Measurements from ENCODE around the gene IRF3.

Gene IRF3, protein sequence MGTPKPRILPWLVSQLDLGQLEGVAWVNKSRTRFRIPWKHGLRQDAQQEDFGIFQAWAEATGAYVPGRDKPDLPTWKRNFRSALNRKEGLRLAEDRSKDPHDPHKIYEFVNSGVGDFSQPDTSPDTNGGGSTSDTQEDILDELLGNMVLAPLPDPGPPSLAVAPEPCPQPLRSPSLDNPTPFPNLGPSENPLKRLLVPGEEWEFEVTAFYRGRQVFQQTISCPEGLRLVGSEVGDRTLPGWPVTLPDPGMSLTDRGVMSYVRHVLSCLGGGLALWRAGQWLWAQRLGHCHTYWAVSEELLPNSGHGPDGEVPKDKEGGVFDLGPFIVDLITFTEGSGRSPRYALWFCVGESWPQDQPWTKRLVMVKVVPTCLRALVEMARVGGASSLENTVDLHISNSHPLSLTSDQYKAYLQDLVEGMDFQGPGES

DNA sequence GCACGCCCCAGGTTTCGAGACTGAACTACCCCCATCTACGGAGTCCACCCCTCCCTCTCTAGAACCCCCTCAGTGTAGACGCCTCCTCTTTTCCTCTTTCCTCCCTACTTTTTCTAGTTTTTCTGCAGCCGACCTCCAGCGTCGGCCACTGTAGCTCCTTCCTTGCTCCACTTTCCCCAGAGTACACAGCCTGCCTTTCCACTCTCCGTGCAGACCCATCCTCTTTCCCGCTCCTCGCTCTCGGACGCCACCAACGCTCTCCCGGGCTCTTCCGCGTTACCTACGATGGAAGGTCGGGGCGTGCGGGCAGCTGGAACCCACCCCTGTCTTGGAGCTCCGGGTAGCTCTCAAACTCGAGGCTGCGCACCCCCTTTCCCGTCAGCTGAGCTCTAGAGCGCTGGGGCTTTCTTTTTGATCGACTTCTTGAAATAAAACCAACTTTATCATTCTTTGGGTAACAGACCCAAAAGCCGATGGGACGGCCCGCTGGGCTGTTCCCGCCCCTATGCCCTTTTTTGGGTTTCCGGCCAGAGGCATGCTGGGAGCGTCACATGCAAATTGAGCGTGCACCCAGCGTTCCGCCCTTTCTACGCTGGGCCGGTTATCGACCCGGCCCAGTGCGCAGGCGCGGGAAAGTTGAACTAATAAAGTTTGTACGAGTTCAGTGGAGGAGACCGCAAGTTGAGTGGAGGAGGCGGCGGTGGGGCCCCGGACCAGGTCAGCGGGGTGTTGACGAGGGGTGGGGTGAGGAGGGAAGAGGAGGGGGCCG is at the start of gene IRF3, which contains the start of gene BCL2L12:
Gene IRF3 (minus strand): TSS at position 507 of the 769 bp plus-strand sequence. CDS start 1,019 bp downstream, outside the sequence.
Gene BCL2L12 (plus strand): TSS at position 583 of the 769 bp plus-strand sequence. CDS start 760 bp downstream, outside the sequence.
- DNase-seq: peak; percentile 99

DNA sequence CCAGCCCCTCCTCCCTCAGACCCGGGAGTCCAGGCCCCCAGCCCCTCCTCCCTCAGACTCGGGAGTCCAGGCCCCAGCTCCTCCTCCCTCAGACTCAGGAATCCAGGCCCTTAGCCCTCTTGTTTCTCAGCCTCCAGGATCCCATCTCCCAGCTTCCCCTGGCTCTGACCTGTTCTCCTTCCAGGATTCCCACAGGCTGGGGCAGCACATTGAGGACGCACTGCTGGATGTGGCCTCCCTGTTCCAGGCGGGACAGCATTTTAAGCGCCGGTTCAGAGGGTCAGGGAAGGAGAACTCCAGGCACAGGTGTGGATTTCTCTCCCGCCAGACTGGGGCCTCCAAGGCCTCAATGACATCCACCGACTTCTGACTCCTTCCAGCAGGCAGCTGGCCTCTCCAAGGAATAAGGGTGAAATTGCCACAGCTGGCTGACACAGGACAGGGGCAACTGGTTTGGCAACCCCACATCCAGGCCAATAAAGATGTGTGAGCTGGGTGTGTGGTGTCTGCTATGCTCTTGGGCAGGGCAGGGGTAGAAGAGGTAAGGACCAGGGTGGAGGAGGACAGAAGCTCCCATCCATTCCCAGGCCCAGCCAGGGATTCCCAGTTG is 47.7 kb upstream of the IRF3 start:
- DNase-seq: no peak

DNA sequence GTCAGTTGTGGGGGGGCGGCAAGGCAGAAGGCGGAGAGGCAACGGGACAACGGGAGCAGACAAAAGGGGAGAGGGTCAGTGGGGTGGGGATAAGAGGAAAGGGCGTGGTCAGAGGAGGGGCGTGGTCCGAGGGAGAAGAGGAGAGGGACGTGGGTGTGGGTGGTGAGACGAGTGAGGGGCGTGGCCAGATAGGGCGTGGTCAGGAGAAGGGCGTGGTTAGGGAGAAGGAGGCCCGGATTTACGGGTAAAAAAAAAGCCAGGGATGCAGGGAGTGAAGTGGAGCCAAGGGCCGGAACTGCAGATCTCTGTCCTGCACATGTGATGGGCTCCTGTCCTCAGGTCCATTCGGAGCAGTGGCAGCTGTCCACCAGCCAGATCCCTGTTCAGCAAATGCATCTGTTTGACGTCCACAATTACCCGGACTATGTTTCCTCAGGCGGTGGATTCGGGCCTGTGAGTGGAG is 46.8 kb upstream of the IRF3 start:
- no peak for DNase-seq

DNA sequence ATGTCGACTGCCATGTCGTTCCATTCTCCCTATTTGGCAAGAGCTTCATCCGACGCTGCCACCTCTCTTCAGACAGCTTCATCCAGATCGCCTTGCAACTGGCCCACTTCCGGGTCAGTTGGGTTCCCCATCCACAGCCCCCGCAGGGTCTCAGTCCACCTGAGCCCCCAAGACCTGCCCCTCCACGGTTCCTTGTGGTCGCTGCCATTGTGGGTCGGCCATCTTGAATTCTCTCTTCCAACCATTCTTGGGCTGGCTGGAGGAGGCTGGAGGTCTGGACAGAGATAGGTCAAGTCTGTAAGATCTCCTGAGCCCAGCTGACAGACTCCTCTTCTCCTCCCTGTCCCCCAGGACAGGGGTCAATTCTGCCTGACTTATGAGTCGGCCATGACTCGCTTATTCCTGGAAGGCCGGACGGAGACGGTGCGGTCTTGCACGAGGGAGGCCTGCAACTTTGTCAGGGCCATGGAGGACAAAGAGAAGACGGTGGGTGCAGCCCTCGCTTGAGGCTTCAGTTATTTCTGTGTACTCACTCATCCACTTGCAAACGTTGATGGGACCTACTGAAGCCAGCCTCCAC is 44.8 kb upstream of the IRF3 start:
- DNase-seq: no peak

DNA sequence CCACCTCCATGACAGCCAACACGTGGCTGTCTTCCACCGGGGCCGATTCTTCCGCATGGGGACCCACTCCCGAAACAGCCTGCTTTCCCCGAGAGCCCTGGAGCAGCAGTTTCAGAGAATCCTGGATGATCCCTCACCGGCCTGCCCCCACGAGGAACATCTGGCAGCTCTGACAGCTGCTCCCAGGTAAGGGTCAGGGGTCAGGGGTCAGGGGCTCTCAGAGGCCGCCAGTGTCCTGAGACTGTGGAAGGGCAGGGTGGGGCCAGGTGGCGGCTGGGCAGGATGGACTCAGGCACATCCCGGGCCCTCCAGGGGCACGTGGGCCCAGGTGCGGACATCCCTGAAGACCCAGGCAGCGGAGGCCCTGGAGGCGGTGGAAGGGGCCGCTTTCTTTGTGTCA is 40.3 kb upstream of the IRF3 start:
- DNase-seq: no peak

DNA sequence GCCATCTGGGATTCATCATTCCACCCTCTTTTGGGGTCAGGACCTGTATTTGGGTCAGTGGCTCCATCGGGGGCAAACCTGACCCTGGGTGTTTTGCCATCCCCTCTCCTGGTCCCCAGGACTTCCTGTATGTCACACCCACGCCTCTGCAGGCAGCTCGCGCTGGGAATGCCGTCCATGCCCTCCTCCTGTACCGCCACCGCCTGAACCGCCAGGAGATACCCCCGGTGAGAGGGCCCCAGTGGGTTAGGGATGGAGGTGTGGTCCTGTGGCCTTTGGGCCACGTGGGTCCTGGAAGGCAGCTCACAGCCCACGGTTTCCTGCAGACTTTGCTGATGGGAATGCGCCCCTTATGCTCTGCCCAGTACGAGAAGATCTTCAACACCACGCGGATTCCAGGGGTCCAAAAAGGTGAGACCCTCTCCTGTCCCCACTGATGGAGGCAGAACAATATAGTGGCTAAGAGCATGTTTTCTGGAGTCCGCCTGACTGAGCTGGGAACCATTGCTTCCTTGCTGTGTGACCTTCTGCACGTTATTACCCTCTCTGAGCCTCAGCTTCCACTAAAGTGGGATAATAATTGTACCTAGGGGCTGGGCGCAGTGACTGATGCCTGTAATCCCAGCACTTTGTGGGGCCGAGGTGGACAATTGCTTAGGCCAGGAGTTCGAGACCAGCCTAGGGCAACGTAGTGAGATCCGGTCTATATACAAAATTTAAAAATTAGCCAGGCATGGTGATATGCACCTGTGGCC is 39.4 kb upstream of the IRF3 start:
- DNase-seq: no peak

DNA sequence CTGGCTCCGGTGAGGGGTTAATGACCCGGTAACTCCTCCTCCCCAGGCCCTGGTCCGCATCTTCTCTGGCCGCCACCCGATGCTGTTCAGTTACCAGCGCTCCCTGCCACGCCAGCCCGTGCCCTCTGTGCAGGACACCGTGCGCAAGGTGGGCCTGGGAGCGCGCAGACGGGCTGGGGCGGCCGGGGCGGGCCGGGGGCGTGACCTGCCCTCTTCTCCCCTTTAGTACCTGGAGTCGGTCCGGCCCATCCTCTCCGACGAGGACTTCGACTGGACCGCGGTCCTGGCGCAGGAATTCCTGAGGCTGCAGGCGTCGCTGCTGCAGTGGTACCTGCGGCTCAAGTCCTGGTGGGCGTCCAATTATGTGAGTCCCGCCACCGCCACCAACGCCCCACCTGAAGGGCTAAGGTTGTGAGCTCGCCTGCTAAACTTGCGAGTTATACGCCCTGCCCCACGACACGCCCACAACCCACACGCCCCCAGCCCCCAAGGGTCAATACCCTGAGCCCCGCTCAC is 35.7 kb upstream of the IRF3 start:
- no peak for DNase-seq

DNA sequence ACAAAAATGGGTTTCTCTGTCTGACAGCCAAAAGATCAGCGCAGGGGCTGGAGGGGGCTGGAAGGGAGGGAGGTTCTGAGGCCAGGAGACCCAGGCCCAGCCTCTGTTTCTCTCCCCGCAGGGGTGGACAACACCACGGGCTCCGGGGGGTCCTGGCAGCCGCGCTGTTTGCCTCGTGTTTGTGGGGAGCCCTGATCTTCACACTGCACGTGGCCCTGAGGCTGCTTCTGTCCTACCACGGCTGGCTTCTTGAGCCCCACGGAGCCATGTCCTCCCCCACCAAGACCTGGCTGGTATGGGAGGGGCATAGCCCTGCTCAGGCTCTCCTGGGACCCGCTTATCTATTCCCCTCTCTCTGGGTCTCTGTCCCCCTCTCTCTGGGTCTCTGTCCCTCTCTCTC is 34.9 kb upstream of the IRF3 start:
- no peak for DNase-seq

DNA sequence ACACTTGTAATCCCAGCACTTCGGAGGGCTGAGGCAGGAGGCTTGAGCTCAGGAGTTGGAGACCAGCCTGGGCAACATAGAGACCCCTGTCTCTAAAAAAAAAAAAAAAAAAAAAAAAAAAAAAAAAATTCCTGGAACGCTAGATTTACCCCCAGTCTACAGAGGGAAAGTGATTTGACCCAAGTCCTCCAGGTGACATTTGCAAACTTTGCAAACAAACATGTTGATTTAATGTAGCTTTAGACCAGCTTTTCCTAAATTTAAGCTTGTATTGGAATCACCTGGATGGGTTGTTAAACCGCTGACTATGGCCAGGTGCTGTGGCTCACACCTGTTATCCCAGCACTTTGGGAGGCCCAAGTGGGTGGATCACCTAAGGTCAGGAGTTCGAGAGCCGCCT is 33.7 kb upstream of the IRF3 start:
- DNase-seq: no peak

DNA sequence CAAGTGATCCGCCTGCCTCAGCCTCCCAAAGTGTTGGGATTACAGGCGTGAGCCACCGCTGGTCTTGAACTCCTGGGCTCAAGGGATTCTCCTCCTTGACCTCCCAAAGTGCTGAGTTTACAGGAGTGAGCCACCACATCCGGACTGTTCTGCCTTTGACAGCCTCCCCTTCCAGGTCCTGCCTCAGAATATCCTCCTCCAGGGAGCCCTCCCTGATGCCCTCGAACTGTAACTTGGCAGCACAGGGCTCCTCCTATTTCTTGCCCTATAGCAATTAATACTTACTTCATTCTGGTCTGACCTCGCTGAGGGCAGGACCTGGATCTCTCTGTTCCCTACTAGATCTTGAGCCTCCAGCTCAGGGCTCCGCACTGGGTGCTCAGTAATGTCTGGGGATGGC is 31.2 kb upstream of the IRF3 start:
- DNase-seq: no peak

DNA sequence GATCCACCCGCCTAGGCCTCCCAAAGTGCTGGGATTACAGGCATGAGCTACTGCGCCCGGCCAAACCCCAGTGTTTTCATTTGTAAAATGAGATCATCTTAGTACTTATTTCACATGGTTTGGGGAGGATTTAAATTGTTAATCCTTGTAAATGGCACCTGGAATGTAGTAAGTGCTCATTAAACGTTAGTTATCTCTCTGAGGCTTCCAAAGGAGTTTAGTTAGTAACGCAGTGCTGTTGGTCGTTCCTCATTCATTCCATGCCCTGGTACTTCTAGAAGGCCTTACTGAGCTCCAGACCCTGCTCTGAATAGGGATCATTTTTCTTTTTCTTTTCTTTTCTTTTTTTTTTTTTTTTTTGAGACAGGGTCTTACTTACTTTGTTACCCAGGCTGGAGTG is 30.5 kb upstream of the IRF3 start:
- DNase-seq: no peak

DNA sequence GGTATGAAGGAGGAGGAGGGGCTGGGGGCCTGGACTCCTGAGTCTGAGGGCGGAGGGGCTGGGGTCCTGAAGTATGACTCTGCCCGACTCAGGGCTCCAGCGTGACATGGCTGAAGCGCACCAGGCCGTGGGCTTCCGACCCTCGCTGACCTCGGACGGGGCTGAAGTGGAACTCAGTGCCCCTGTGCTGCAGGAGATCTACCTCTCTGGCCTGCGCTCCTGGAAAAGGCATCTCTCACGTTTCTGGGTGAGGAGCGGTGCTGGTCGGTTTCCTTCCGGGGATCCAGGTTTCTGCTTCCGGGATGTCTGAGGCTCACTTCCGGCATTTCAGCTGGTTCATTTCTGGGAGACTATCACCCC is 26.5 kb upstream of the IRF3 start:
- no peak for DNase-seq

DNA sequence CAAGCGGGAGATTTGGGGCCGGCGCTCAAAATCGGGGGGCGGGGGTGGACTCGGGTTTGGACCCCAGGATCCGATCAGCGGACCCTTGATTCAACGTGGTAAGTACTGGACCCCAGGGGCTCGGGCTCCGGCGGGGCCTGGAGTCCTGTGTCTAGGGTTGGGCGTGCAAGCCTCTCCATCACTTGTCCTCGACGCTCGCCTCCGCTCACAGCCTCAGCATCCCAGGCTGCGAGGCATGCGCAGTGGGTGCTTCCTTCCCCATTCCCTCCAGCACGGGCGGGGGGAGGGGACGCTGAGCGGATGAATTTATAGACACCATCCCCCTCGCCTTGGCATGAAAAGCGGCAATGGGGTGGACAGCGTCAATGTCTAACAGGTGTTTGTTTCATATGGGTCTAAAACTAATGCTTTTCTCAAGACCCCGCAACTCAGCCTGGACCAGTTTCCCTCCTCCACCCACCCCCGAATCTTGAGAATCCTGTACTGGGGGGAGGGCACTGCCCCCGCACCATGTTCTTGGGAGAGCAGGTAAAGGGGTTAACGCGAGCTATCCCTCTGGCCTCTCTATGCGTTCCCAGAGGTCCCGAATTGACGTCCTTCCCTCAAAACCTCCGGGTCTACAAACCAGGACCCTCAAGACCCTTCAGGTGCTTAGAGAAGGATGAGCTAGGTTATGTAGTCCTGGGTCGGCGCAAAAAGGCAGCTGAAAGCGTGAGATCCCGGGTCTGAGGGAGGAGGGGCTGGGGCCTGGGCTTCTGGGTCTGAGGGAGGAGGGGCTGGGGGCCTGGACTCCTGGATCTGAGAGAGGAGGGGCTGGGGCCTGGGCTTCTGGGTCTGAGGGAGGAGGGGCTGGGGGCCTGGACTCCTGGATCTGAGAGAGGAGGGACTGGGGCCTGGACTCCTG is 25.8 kb upstream of the IRF3 start:
- no peak for DNase-seq

DNA sequence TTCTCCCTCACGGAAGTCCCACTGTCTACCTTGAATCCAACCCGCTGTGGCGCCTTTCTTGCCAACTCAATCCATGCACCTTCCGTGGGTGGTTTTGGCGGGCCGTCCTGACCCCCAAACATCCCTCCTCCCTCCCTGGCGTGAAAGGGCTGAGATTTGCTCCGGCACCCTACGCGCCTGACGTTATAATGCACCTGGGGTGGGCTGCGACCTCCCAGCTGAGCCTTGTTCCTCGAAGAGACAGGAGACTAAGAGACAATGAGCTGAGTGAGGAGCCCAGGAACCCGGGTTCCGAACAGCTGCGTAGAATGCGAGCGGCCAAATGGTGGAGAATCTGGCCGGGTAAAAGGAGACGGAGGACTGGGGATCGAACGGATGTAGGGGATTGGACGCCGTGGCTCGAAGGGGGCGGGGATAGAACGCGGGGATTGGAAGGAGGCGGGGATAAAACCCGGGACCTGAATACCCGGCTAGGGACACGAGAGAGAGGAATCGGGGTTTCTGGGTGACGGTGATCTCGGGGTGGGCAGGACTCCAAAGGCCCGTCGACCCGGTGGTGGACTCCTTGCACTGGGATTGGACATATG is 25.1 kb upstream of the IRF3 start, which contains the start of gene CPT1C:
Gene CPT1C (plus strand): TSS at position 461 of the 587 bp plus-strand sequence. CDS start 1,137 bp downstream, outside the sequence.
- DNase-seq: no peak

DNA sequence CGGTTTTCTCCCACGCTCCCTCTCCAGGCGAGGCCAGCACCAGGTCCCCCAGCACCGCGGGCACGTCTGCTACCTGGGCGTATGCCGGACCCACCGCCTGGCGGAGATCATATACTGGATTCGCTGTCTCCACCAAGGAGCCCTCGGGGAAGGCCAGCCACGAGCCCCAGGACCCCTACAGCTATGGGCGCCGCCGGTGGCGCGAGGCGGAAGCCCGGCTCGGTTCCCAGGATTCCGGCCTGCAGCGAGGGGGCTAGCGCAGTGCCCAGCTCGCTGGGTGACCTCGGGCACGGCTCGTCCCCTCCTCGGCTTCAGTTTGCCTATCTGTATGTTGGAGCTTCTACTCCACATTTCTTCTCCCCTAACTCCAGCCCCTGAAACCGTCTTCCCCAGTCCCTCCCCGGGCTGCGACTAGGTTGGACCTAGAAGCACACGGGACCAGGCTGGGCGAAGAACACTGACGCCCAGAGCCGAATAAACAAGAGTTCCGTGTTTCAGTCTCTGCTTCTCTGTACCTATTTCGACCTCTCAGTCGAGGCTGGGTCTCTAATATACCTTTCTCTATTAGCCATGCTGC is 24.5 kb upstream of the IRF3 start:
- DNase-seq: no peak

DNA sequence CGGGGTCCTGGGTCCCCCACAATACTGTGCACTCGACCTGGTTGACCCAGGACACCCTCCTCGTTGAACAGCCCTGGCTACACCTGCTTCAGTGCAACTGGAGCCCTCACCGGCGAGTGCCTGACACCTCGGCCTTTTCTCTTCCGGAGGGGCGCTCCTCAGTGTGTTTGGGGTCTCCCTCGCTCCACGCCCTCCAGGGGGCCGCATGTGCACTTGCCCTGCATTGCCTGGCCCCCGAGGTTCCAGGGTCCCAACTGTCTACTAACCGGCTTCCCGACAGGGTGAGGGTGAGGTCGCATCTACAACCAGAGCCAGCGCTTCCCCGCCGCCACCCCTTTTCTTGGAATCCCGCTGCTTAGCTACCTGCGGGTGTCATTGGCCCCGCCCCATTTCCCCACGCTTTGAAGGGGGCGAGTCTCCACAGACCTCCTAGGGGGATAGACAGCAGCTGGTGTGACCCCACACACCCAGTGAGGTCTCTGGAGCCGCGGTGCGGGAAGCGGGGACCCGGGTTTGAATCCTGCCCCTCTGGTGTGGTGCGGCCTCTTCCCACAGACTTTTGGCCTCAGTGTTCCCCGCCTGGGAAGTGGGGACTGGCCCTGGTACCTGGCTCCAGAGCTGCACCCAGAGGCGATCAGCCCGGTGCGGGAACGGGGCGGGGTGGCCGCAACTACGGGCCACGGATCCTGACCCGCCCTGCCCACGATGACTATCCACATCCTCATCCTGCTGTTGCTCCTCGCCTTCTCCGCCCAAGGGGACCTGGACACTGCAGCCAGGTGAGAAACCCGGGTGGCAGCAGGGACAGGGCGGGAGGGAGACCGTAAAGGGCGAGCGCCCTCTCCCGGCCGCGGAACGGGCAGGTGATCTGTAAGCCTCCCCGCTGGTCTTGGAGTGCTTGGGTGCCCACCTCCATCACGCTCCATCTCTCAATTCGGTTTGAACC is 23.7 kb upstream of the IRF3 start, which contains the start of gene ADM5:
Gene ADM5 (plus strand): TSS at position 462 of the 946 bp plus-strand sequence. CDS start 244 bp downstream, at position 706.
- DNase-seq: no peak

DNA sequence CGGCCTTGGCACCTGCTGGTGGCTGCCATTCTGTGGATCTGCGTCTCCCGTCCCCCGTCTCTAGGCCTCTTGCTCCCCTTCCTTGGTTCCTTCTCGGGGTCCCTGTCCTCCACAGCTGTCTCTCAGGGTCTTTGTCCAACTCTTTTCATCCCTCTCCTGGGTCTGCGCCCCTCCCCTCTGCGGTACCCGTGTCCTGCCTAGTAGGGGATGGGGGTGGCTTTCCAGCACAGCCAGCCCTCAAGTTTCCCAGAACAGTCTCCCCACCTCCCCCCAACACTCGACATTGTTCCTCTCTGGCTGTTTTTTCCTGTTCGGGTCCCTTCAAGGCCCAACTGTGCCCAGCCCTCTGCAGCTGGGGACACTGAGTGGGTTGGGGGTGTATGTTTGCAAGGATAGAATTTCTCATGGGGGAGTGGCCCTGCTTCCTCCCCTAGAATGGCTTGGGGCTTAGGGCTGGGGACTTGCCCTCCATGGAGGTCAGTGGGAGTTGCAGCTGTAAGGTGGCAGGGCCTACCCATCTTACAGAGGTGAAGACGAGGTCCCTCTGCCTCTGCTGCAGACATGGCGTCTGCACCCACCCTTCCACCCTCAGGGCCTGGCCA is 23.0 kb upstream of the IRF3 start:
- DNase-seq: no peak

DNA sequence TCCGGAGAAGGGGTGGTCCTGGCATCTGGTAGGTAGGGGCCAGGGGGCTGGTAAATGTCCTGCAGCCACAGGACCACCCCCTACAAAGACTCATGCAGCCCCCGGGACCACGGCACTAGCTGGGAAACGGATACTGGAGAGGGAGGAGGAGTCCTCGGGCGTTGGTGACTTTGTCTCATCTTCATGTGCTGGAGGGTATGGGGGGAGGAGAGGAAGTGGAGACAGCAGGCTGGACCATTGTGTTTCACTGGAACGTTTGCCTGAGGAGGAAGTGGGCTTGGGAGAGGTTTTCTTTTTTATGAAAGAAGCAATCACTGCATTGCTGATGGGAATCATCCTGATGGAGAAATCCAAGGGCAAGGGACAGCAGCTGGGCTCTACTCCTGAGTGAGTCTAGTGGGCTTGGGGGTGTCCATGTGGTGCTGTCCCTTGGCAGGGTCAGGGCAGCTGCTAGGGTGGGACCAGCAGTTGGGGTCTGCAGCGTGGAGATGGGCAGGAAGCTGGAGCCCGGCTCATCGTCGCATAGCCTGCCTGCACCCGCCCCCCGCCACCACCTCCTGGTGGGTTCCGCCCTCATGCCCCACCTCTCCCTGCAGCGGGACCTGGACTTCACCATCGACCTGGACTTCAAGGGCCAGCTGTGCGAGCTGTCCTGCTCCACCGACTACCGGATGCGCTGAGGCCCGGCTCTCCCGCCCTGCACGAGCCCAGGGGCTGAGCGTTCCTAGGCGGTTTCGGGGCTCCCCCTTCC is 22.1 kb upstream of the IRF3 start:
- no peak for DNase-seq

Data from activated CD4-positive, alpha-beta T cell treated with anti-CD3 and anti-CD28 coated beads for 1 hour (primary cell).